GM21529 (cell line): ENCODE measurements around the gene ATP9B.
"Not testable (repeated sequence)": the region's sequence is repeated elsewhere in the genome, so short reads cannot be mapped to it uniquely, and the experiment has no call there.

Experiments used
- ATAC-seq: cut with Tn5 transposase; IDR thresholded peaks from one replicate; pipeline ENCODE4 v1.9.1; 2021; ENCODE audit not compliant: unreplicated experiment

The ATP9B gene

DNA sequence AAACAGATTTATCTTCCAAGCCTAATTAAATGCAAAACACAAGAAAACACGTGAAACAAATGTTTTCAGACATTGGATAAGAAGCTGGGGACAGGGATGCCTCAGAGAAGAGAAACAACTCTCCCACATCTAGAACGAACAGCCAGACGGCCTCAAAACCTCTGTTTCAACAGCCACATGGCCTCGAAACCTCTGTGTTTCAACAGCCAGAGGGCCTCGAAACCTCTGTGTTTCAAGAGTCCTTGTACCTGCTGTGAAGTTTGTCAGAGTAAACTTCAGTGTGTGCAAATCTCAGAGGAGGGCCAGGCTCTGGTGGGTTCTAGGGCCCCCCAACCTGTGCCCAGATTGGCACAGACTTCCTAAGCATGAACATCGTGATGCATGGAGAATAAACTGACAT lies 283.2 kb downstream of the ATP9B start:
- ATAC-seq: no peak

- ATAC-seq: no peak
These were observed 284.1 kb downstream of the ATP9B start for GRCh38 chr18:79353267-79353666.

DNA sequence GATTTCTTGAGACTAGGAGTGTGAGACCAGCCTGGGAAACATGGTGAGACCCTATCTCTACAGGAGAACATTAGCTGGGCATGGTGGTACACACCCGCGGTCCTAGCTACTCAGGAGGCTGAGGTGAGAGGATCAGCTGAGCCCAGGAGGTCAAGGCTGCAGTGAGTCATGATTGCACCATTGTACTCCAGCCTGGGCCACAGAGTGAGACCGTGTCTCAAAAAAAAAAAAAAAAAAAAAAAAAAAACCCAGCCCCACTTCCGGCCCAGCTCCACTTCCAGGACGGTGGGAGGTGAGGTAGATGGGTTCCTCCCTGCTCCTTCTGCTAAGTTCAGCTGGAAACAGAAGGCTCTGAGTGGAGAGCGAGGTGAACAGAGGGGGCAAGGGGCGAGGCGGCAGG lies 285.2 kb downstream of the ATP9B start:
- no peak for ATAC-seq

DNA sequence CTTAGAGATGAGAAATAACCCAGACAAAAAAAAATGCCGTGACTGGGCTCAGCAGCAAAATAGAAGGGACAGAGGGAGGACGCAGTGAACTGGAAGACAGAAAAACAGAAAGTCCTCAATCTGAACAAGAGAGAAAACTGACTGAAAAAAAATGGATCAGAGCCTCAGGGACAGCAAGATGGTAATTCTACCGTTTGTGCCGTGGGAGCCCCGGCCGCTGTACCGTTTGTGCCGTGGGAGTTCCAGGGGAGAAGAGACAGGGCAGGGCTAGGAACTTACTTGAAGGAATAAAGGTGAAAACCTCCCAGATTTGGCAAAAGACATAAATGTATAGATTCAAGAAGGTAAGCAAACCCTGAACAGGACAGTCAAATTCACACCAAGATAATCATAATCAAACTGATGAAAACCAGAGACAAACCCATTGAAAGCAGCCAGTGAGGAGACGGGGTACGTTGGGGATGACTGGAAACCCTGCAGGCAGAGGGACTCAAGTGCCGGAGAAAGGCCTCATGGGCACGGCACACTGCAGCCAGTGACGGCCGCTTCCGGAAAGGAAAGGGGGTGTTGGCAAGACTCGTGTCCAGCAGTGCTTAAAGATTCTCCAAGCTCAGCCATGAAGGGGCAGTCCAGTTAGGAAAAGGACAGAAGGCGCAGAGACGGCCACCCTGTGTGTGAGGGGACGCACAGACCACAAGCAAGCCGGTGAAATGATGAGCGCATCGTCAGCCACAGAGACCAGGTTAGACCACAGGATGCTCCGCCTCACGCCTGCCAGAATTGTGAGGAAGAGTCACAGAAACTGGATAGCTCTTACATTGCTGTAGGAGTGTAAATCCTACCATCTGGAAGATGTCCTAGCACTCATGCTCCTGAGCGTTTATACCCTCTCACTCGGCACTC lies 286.5 kb downstream of the ATP9B start:
- ATAC-seq: peak; percentile 37

GRCh38 chr18:79356435-79356834 lies 287.2 kb downstream of the ATP9B start:
- peak; percentile 92 for ATAC-seq

- no peak for ATAC-seq
These were observed 291.7 kb downstream of the ATP9B start for GRCh38 chr18:79360933-79361332.

DNA sequence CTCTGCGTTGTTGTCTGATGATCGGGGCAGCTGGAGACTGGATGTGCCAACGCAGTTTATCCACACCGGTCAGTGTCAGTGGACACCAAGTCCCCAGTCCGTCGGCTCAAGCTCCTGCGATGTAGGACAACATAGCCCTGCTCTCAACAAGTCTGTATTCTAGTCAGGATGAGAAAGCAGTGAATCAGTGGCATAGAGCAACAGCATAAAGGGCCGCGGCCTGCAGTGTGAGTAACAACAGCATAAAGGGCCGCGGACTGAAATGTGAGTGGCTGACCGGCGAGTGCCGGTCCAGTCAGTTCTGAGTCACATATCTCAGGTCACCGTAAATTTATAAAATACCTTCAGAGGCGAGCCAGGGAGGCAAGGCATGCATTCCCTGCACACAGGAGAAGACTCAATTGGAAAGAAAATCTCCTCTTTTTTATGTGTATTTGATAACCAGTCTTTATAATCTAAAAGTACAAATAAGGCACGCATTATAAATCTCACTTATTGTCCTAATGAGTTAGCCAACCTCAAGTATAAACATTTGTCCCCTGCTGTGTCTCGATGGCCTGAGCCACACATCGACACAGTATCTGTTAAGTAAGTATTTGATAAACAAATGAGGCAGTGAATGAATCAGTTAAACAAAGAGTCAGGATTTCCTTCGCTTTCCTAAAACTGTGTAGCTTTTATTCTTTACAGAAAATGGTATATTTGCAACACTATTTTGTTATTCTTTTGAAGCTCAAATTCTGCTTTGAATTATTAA lies 292.8 kb downstream of the ATP9B start:
- ATAC-seq: no peak

- no peak for ATAC-seq
These were observed 296.5 kb downstream of the ATP9B start for GRCh38 chr18:79365701-79366100.

DNA sequence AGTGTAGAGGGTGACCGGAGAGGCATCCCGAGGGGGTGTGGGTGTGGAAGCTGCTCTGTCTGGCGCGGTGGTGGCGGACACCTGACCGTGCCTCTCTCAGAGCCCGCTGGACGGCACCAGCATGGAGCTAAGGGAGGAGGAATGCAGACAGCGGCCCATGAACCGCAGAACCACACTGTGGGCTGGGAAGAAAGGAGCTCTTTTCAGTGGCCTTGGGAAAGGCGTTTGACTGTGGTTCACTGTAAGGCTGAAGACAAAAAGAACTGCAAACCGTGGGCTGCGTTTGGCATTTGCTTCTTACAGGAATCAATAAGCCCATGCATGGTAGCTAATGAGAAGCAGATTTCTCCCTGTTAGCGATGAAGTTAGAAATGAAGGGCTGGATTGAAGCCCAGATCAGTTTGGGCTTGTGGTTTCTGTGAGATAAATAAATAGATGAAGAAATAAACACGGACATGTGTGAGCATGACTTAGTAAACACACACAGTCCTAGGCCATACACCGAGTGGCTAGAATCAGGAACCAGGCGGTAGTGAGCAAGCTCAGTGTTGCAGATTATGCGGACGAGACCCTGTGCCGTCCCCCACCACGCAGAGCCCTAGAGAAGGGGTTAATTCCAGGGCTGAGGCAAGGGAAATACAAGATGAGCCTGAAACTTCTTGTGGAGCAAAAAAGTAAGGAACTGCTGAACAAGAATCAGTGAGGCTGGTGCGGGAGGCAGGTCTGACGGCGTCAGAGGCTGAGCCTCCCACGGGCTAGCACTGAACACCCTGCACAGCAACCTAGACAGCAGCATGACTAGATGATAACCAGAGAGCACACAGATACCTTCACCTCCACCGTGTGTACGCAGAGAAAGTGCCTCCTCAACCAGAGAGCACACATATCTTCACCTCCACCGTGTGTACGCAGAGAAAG lies 297.2 kb downstream of the ATP9B start:
- ATAC-seq: no peak

DNA sequence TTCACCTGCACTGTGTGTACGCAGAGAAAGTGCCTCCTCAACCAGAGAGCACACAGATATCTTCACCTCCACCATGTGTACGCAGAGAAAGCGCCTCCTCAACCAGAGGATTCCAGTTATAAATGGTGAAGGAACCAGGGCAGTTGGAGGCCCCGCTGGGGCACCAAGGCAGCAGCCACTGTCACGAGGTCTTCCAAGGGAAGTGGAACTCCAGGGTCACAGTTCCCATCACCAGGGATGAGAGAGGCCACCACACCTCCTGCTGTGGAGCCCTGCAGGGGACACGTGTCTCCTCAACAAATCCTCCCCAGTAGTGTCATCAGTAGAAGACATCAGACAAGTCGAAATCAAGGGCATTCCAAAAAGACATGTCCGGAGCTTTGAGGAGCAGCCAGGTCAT lies 298.3 kb downstream of the ATP9B start:
- ATAC-seq: no peak

DNA sequence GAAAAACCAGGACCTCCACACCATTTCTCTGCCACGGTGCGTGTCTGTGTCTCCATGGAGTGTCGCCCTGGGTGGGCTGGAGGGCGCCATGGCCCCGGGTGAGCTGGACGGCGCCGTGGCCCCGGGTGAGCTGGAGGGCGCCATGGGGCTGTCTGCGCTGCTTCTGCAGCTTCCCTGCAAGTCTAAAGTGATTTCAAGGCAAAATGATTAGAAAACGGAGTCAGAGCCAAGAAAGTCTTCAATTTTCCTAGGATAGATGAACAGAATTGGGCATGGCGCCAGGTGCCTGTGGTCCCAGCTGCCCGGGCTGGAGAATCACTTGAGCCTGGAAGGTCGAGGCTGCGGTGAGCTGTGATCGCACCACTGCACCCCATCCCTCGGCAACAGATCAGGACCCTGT lies 298.8 kb downstream of the ATP9B start:
- no peak for ATAC-seq

DNA sequence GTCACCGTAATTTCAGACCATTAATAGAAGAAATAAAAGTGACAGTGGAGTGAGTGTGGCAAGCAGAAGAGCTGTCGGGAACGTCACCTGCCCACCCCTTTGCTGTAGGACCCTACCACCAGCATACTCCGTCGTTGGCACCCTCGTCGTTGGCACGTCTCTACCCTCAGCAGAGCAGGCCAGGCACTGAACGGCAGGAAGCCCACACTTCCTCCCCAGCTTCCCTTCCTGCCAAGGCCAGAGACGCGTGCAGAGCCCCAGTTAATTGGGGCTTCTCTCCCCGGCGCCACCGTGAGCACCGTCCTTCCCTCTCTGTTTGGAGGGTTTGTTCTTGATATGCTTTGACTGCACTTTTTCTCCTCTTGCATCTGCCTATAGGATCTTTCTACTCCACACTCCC lies 299.5 kb downstream of the ATP9B start:
- no peak for ATAC-seq

DNA sequence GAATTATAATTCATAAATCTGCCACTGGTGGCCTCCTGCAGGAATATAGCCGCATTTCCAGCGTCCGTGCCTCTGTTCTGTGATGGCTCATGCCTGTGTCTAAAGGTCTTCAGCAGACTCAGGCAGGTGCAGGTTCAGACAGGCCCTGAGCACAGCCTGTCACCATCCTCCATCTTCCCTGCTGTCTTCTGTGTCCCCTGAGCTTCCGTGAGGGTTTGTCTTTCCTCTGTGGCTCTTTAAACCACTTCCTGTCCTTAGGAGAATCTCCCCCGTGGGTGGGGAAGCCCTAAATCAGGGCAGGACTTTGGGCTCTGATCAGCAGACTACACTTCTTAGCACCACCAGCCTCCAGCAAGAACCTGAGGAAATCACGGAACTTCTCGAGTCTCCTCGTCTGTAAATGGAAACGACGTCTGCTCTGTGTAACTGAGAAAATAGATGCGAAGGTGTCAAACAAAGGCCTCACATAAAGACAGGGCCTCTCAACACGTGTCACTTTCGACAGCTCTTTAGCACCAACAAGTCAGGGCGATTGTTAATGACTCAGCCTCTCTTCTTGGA lies 302.4 kb downstream of the ATP9B start:
- no peak for ATAC-seq

- no peak for ATAC-seq
These were observed 303.3 kb downstream of the ATP9B start for GRCh38 chr18:79372461-79372860.

- ATAC-seq: no peak
These were observed 303.8 kb downstream of the ATP9B start for GRCh38 chr18:79372991-79373390.

DNA sequence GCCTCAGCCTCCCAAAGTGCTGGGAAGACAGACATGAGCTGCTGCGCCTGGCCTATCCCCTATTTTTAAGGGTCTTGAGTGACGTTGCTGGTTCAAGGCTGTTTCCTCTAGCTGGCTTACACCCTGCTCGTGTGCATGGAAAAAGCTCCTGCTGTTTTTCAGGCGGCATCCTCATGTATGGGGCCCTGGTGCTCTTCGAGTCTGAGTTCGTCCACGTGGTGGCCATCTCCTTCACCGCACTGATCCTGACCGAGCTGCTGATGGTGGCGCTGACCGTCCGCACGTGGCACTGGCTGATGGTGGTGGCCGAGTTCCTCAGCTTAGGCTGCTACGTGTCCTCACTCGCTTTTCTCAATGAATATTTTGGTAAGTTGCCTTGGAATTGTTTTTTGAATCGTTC lies 304.5 kb downstream of the ATP9B start:
- no peak for ATAC-seq

DNA sequence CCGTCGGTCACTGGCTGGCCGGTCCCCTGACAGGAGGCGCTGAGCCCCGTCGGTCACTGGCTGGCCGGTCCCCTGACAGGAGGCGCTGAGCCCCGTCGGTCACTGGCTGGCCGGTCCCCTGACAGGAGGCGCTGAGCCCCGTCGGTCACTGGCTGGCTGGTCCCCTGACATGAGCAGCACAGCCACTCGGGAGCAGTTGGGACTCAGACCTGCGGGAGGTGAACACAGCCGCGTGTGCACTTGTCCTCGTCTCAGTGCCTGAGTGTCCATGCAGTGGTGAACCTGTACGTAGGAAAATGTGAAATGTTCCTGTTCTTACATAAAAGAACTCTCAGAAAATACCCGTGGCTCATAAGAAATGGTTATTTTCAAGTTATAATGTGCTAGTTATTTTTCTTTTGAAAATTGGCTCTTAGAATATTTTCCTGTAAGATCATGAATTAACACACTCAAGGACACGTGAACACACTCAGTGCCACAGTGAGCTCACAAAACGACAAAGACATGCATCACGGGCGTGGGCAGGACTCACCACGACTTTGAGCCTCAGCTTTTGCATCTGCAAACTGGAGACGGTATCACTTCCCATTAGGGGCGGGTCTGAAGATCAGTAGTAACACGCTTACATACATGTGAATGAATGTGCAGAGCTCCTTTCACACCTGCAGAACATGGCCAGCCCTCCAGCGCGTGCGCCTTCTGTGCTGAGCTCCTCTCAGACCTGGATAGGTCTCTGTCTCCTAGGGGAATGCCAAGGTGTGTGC lies 305.4 kb downstream of the ATP9B start:
- peak; percentile 89 for ATAC-seq

DNA sequence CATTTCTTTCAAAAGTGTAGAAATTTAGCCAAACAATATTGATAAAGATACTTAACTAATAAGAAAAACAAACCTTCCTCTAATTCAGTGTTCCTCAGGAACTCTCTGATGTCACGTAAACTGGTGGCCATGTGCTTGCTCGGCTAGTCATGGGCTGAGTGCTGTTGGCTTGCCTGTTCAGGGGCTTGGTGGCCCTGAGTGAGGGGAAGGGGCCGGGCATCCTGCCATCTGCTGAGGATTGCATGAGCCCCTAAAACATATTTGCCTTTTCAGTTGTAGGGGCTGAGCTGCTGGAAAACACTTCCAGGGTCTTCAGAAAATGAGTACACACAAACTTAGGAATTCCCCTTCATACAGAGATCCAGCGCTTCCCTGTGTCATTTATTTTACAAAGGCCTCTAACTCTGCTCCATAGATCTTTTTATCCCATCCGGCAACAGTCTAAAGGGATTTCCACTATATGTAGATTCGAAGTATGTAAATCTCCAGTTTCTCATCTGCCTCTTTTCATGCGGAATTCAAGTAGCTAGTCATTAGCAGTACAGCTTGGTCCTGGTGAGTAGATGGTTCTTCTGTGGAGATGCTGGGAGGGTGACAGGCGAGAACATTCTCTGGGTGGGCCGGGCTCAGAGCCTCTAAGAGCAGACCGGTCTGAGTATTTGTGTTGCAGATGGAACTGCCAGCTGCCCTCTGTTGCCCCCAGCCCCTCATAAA lies 306.4 kb downstream of the ATP9B start:
- ATAC-seq: no peak

- not testable (repeated sequence) for ATAC-seq
These were observed 307.5 kb downstream of the ATP9B start for GRCh38 chr18:79376661-79377060.
